Upper lobe of right lung (tissue), 1 donor: ENCODE data around the gene TMEM62. TPM values are rescaled to one million over a fixed set of nuclear protein-coding genes. Genes with fewer than 3 reads are reported as not detected.
A peak's percentile ranks its signal among the peaks of the same experiment; 100 is the strongest.

ENCODE experiments used
- ATAC-seq: fragments of 200-7000 bp; cut with Tn5 transposase; one replicate; pipeline ENCODE4 v1.9.1; 2020; ENCODE audit warnings: mild to moderate bottlenecking, moderate library complexity
- DNase-seq: peaks from one replicate; pipeline ENCODE4 v3.0.0-alpha.2; 2020
- H3K27ac ChIP-seq: fragments of 200-600 bp; one replicate; pipeline ENCODE4 v1.8.0; 2022
- H3K27me3 ChIP-seq: fragments of 200-600 bp; one replicate; pipeline ENCODE4 v1.8.0; 2022; ENCODE audit warnings: mild to moderate bottlenecking
- H3K36me3 ChIP-seq: fragments of 200-600 bp; one replicate; pipeline ENCODE4 v1.8.0; 2022
- H3K4me1 ChIP-seq: fragments of 200-600 bp; one replicate; pipeline ENCODE4 v1.8.0; 2022
- H3K4me3 ChIP-seq: fragments of 200-600 bp; one replicate; pipeline ENCODE4 v1.8.0; 2022; ENCODE audit warnings: mild to moderate bottlenecking
- H3K9me3 ChIP-seq: fragments of 200-600 bp; one replicate; pipeline ENCODE4 v1.8.0; 2022
- intact Hi-C: fragments of 100-400 bp; cut with DNase I; formaldehyde crosslinking; loops from one replicate; pipeline ENCODE4 v1.11.0; 2022
- total RNA-seq: library from RNA; stranded (reverse); fragmentation: NEBNext Ultra II Directional; extraction: Animal tissue kit (Norgen Biotek cat#: 25700); gene quantifications from one replicate; pipeline ENCODE4 v1.2.1, GENCODE V29; 2021
- TF ChIP-seq, protein P1 (sequence below): fragments of 200-600 bp; IDR thresholded peaks from one replicate; pipeline ENCODE4 v1.8.0; 2022; ENCODE audit warnings: antibody characterized with exemption
- donor health status: DM: no; HTN: yes; CAD: no; lungs with severe emphysema.

The TMEM62 gene
- total RNA-seq, 1 donor from 2014 or later = 28.1 TPM

DNA sequence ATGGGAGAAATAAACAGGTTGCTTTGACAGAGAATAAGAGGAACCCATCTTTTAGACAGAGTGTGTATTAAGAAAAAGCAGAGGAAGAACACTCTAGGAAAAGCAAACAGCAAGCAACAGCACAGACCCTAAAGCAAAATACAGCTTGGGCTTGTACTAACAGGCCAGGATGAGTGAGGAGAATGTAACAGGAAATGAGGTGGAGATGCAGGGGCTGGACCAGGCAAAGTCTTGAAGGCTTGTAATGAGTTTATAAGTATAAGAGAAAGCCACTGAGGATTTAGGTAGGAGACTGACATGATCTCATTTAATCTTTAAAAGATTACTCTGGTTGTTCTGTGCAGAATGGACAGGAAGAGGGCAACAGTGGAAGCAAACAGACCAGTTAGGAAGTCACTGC is 32.4 kb upstream of the TMEM62 start:
- H3K9me3 ChIP-seq = no peaks in the 10 kb centered on the region
- TF ChIP-seq, protein P1, sequence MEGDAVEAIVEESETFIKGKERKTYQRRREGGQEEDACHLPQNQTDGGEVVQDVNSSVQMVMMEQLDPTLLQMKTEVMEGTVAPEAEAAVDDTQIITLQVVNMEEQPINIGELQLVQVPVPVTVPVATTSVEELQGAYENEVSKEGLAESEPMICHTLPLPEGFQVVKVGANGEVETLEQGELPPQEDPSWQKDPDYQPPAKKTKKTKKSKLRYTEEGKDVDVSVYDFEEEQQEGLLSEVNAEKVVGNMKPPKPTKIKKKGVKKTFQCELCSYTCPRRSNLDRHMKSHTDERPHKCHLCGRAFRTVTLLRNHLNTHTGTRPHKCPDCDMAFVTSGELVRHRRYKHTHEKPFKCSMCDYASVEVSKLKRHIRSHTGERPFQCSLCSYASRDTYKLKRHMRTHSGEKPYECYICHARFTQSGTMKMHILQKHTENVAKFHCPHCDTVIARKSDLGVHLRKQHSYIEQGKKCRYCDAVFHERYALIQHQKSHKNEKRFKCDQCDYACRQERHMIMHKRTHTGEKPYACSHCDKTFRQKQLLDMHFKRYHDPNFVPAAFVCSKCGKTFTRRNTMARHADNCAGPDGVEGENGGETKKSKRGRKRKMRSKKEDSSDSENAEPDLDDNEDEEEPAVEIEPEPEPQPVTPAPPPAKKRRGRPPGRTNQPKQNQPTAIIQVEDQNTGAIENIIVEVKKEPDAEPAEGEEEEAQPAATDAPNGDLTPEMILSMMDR = no peak
- DNase-seq = no peak
- no peaks in the 10 kb centered on the region for H3K27me3 ChIP-seq
- intact Hi-C loops = no loop called here
- H3K4me1 ChIP-seq = peaks cover 19% of the 10 kb centered on the region
- H3K27ac ChIP-seq = no peak overlapping the region
- no peak for ATAC-seq
- peaks cover 16% of the 10 kb centered on the region for H3K36me3 ChIP-seq
- H3K4me3 ChIP-seq = no peak overlapping the region

DNA sequence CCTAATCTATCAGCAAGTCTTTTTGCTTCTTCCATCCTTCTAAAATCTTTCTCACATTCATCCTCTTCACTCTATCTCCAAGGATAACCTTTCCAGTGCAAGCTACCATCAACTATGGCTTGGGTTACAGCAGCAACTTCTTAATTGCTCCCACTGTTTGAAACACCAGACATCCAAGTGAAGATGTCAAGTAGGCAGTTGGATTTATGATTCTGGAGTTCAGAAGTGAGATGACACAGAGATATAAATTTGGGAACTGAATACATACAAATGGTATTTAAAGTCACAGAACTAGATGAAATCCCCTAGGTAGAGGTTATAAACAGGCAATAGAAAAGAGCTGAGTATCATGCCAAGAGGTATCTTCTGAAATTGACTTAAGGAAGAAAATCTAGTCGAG is 31.2 kb upstream of the TMEM62 start:
- Histone ChIP-seq H3K27ac (no peak overlapping the region), H3K36me3 (peaks cover 16% of the 10 kb centered on the region), H3K4me1 (peaks cover 19% of the 10 kb centered on the region), H3K9me3 (no peaks in the 10 kb centered on the region), H3K27me3 (no peaks in the 10 kb centered on the region), H3K4me3 (no peak overlapping the region)
- TF ChIP-seq, protein P1 = no peak
- DNase-seq = no peak
- no peak for ATAC-seq
- intact Hi-C loops = no loop called here

DNA sequence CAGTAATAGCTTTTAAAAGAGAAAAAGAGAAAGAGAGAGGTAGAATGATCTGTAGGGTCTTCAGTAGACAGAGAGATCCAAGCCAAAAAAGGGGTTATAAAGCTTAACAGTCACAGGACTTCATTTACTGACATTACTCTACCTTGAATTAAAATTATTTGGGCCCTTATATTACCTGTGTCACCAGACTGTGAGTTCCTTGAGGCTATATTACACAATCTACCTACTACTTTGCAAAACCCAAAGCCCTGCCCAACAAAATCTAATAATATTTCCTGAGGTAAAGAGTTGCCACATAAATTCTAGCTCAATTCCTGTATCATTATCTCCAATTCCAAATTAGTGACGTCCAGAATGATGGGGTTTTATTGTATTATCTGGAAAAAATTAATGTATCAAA is 29.5 kb upstream of the TMEM62 start:
- TF ChIP-seq, protein P1 = no peak
- no peaks in the 10 kb centered on the region for H3K9me3 ChIP-seq
- H3K4me1 ChIP-seq = peaks cover 22% of the 10 kb centered on the region
- no peaks in the 10 kb centered on the region for H3K27me3 ChIP-seq
- ATAC-seq (no peak), DNase-seq (no peak)
- peak overlapping the region; percentile 90 for H3K4me3 ChIP-seq
- intact Hi-C loops = no loop called here
- H3K27ac ChIP-seq = peak overlapping the region; percentile 93
- peaks cover 16% of the 10 kb centered on the region for H3K36me3 ChIP-seq

DNA sequence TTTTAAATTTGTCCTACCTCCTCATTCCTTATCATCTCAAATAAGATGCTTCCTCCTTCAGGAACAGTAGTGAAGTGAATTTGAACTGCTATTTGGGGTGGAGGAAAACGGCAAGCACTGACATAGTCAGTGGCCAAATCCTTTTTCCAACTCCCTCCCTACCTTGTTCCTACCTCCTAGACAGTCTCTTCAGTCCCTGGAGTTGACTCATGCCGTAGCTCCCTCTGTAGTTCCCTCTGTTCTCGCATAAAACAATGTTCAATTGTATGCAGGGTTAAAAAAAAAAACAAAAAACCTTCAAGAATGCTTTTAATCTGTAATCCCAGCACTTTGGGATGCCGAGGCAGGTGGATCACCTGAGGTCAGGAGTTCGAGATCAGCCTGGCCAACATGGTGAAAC is 29.0 kb upstream of the TMEM62 start:
- ATAC-seq (no peak), DNase-seq (no peak)
- Histone ChIP-seq H3K36me3 (peaks cover 16% of the 10 kb centered on the region), H3K27me3 (no peaks in the 10 kb centered on the region), H3K9me3 (no peaks in the 10 kb centered on the region), H3K4me1 (peaks cover 22% of the 10 kb centered on the region), H3K4me3 (peak overlapping the region; percentile 90), H3K27ac (peak overlapping the region; percentile 93)
- intact Hi-C loops = no loop called here
- TF ChIP-seq, protein P1 = no peak

DNA sequence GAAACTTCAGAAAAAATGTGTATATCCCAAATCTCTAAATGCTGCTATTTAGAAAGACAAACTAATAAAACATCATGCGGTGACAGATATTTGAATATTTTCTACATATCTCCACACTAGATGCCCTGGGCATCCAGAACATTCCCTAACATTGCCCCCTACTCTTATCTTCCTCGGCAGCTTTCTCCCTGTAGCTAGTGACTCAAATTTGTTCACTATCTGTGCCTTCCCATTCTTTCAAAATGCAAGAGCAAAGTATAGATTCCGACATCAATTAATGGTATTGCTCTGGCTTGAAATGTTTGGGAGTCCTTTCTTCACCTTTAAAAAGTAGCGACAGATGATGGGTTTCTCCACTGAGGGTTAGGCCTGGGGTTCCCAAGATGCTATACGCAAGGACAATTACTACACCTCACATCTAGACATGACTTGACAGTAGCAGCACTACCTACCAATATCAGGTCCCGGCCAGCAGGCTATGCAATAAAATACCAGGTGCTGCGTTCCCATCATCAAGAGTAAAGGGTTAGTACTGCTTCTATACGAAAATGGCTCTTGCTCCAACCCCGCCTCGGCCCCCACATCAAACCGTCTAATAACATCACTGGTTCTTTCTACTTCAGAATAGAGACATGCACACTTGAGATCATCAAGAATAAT is 28.2 kb upstream of the TMEM62 start:
- Histone ChIP-seq H3K4me3 (peak overlapping the region; percentile 90), H3K27me3 (no peaks in the 10 kb centered on the region), H3K9me3 (no peaks in the 10 kb centered on the region), H3K36me3 (peaks cover 12% of the 10 kb centered on the region), H3K4me1 (peaks cover 22% of the 10 kb centered on the region), H3K27ac (peak overlapping the region; percentile 93)
- TF ChIP-seq, protein P1 = no peak
- ATAC-seq = peak; percentile 34
- intact Hi-C loops = no loop called here
- no peak for DNase-seq
